Transverse colon (tissue), 3 donors: ENCODE data around the gene ST6GAL1.

ENCODE experiments used
- POLR2A ChIP-seq: fragments of 450-650 bp; IDR thresholded peaks from one replicate; pipeline ENCODE4 v1.6.1; 2016; ENCODE audit warnings: antibody characterized with exemption, mild to moderate bottlenecking, moderate library complexity
- POLR2AphosphoS5 ChIP-seq, 3 donors: sonication (generic); formaldehyde crosslinking; IDR thresholded peaks; one replicate each; pipeline ENCODE4 v1.6.1; 2016; ENCODE audit warnings: antibody characterized with exemption in 3 of 3

GRCh38 chr3:187051066-187051465 is 120.7 kb downstream of the ST6GAL1 start:
- TF ChIP-seq POLR2A (no peak), POLR2AphosphoS5 (IDR thresholded peaks at IDR 0.05) (no peak)
